NCI-H146 (cell line): ENCODE results near the gene TSPO.

Source experiments
- DNase-seq: peaks from one replicate; lab custom pipeline; 2025; lab: John Stamatoyannopoulos, UW

Gene TSPO

DNA sequence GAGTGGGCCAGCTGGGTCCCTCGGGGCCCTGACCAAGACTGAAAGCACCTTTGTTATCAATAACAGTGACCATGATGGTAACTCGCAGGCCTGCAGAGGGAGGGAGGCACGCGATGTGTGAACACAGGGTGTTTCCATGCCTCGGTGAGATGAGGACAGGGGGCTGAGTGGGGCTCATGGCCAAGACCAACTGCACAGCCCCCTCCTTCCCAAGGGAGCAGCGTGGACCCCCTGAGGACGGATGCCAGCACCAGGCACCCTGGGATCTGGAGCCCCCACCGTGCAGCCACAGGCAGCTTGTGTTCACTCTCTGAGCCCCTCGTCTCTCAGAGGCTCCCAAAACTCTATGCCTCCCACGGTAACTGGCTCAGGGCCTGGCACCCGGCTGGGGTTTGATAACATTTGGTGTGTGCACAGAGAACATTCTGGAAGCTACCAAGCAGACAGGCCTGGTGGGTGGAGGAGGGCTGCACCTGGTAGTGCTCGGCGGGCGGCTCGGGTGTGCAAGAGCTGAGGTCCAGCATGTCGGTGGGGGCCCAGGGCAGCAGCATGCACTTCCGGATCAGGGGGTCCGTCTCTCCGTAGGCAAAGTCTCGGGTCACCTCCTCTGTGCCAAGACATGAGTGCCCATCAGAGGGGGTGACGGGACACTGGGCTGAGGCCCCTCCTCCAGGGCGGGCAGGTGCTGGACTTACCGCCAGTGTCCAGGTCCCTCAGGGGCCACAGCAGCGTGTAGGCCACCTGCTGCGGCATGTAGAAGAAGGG is 28.0 kb downstream of the TSPO start:
- DNase-seq, result no peak

DNA sequence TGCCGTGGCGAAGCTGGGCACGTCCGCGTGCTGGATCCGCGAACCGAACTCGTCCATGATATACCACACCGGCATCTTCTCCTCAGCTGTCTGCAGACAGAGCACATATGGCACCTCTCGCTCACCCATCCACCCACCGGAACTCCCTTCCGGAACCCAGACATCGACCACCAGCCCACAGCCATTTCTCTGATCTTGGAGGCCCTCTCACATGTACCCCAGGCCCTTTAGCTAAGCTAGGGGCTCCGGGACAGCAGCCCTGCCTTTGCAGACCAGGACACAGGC is 28.5 kb downstream of the TSPO start:
- DNase-seq, result no peak

GRCh38 chr22:43180670-43181069 is 29.3 kb downstream of the TSPO start:
- no peak for DNase-seq

DNA sequence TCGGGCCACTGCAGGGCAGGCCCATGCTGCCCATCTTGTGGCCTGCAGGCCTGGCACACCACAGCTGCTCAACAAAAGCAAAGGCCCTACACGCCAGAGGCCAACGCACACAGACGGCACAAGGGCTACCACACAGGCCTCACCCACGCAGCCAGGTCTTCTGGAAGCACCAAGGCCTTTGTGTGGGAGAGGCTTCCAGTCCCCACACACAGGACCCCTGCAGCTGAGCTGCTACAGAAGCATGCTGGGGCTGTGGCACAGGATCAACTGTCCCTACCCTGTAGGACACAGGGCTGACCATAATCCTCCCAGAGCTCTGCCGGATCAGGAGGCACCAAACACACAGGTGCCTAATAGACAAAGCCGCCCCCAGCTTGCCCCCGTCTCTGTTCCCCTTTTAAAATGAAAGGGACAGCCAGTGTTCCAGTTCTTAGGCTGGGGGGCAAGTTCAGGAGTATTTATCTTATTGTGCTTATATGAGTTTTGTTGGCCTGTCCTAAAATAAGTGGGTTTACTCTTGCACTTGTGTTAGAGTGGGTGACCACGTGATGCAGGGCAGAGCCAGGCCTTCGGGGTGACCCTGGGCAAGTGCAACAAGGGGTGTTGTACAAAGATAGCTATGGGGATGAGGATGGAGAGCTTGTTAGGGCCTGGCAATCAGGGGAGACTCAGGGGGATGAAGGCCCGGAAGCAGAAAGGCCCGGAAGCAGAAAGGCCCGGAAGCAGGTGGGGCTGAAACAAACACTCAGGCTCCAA is 30.1 kb downstream of the TSPO start:
- no peak for DNase-seq

DNA sequence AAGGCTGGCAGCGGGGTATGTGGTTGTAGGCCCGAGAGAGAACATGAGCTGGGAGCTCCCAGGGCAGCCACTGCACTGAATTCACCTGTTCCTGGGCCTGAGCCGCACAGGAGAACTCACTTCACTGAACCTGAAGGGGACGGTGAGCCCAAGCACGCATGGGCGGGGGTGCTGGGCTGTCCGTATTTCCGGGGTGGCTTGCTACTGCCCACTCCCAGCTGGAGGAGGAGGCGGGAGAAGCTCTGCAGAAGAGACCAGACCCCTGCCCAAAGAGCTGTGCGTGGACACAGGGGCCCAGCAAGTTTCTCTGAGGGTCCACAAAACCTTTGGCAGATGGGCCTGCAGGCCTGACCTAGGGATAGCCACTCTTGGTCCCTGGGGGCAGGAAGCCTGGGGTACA is 30.8 kb downstream of the TSPO start:
- no peak for DNase-seq

DNA sequence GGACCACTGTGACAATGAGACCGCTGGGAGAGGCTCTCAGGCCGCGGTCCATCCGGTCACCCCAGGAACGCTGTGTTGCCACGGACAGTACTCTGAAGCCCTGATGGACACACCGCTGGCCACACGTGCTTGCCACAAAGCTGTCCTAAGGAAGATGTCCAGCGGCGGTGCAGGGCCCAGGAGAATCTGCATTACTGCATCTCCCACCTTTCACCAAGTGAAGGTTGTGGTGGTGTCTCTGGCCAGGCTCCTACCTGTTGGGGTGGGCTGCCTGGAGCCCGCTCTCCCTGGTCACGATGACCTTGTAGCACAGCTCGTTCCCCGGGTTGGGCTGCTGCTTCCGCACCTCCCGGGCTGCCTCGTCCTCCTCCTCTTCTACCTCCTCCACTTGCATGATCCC is 31.4 kb downstream of the TSPO start:
- no peak for DNase-seq

GRCh38 chr22:43183496-43184277 is 32.3 kb downstream of the TSPO start:
- no peak for DNase-seq

DNA sequence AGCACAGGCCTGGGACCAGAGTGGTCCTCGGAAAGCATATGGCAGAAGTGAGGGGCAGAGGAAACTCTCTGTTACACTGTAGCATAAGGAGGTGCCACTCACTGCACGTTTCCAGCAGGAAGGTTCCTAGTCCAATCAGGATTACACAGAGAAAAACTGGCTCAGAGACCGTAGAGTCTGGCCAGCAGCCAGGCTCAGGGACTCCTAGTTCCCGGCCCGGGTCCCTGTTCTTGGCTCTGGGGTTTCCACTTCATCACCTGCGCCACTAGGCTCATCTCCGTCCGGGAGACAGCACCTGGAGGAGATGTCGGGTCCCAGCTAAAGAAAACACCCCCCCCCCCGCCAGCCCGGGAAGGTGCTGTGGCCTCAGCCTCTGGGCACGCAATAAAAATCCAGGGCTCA is 34.5 kb downstream of the TSPO start:
- DNase-seq, result peak; percentile 17

DNA sequence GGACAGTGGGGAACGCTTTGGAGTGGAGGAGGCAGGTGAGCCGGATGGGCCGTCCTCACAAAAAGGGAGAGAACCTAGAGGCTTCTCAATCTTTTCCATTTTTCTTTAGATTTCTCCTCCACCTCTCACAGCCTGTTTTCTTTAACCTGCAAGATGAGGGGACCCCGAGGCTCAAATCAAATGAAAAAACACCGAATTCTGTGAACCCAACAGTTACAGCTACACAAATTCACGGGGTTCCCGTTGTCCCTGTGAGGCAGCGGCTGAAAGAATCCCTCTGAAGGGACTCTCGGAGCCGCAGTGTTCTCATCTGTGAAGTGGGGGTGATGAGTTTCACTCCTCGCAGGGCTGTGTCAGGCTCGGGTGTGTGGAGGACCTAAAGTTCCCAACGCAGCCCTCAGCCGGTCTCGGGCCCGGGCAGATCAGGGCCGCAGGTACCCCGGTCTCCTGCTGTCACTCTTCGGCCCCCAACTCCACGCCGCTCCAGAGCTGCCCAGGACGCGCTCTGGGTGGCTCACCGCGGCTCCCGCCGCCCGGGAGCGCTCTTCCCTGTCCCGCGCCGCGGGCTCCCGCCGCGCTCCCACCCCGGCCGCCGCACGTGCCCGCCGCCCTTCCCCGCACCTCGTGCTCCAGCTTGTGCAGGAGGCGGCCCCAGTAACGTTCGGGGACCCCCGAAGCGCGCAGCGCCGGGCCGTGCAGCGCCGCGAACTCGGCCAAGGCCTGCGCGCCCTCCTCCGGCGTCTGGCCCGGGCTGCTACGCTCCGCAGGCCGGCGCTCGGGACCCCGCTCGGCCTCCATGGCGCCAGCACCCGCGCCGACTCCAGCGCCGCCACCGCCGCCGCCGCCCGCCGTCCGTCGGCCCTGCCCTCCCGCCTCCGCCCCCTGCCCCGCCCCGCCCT is 35.2 kb downstream of the TSPO start, which contains the start of gene TTLL12:
TSS of gene TTLL12 (minus strand) at position 863 of the 899 bp plus-strand sequence. CDS start at position 798, 65 bp downstream.
- DNase-seq, result peak; percentile 57

- peak; percentile 90 for DNase-seq
Observed at GRCh38 chr22:43187171-43188099, 36.1 kb downstream of the TSPO start.

- no peak for DNase-seq
Observed at GRCh38 chr22:43188829-43189545, 37.6 kb downstream of the TSPO start.

DNA sequence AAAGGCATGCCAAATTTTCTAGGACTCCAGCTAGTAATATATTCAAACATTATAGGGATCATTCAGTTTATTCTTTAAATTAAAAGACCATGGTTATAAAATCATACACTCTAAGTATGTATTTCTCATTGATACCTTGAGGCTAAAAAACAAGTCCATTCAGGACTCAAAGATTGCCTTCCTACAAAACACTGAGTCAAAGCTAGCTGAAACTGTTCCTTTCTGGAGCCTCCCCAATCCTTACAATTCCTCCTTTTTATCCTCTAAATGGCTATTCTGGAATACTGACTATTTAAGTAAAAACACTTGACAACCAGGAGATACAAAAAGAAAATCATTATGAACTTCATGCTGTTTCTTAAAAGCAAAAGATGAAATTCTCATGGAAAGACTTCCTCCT is 40.5 kb downstream of the TSPO start:
- DNase-seq, result no peak

- DNase-seq, result no peak
Observed at GRCh38 chr22:43197271-43197941, 46.0 kb downstream of the TSPO start.

DNA sequence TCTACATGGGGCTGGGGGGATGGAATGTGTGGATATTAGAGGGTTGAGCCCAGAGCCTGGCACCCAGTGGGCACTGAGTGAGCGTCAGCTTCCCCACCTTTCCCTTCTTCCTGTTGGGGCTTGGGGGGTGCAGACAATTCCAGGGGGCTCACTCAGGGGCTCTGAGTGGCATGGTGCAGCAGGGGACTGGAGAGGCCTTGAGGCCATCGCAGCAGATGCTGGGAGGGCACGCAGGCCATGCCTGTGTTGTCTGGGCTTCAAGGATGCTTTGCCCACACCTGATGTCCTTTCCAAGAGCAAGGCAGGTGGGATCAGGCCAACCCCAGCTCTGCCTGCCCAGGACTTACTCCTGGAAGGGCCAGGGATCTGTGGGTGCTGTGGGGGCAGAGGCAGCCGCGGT is 46.8 kb downstream of the TSPO start:
- no peak for DNase-seq

DNA sequence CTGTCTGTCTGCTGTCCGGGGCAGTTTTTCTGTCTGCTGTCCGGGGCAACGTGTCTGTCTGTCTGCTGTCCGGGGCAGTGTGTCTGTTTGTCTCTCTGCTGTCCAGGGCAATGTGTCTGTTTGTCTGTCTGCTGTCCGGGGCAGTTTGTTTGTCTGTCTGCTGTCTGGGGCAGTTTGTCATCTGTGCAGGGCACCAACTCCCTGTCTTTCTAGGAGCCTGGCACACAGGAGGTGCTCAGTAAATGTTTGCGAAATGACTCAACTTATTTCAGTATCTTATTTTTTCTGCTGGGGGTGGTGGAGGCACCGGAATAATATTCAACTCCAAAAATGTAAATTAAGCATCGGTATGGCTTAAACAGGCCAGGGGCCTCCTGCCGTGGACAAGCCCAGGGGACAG is 47.6 kb downstream of the TSPO start:
- no peak for DNase-seq

- DNase-seq, result no peak
Observed at GRCh38 chr22:43199541-43199940, 48.2 kb downstream of the TSPO start.

DNA sequence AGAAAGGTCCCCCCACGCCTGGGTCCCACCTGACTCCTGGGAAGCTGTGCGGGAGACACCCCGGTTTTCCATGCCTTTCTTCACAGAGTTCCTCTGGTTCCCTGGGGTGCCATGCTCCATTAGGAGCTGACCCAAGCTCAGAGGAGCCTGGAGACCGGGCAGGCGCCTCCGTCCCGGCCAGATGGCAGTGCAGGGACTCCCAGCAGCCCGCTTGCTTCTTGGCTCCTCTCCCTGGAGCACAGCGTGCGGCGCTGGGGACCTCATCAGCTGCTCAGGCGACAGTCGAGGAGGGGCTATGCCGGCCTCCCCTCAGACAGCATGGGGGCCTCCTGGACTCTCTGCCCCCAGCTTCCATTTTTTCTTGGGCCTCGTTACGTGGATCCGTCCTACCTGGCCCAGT is 48.7 kb downstream of the TSPO start:
- DNase-seq, result no peak

GRCh38 chr22:43200555-43200954 is 49.2 kb downstream of the TSPO start:
- no peak for DNase-seq

GRCh38 chr22:43201486-43202219 is 50.3 kb downstream of the TSPO start:
- DNase-seq, result no peak
